K562 (cell line): ENCODE results near the gene TENT4B. TPM values are rescaled to one million over a fixed set of nuclear protein-coding genes. Genes with fewer than 3 reads are reported as not detected.
A peak's percentile ranks its signal among the peaks of the same experiment; 100 is the strongest.

Experiments
- ASH1L ChIP-seq: fragments of 450-650 bp; IDR thresholded peaks from 2 replicates; pipeline ENCODE4 v1.6.1; 2018; ENCODE audit warnings: borderline replicate concordance, mild to moderate bottlenecking, low read depth; ENCODE audit not compliant: partially characterized antibody
- BRF1 ChIP-seq: IDR thresholded peaks from 3 replicates; pipeline ENCODE4 v1.6.1; 2011; ENCODE audit warnings: borderline replicate concordance, mild to moderate bottlenecking; ENCODE audit not compliant: insufficient read length; ENCODE audit errors: extremely low read depth
- CSDE1 ChIP-seq, 2 experiments: fragments of 450-650 bp; IDR thresholded peaks; 2 replicates each; pipeline ENCODE4 v1.6.1; 2016; ENCODE audit warnings: mild to moderate bottlenecking in 1 of 2
- E2F8 ChIP-seq: fragments of 450-650 bp; IDR thresholded peaks from 2 replicates; pipeline ENCODE4 v1.7.1; 2018; ENCODE audit warnings: mild to moderate bottlenecking, low read depth; ENCODE audit not compliant: partially characterized antibody
- ETV5 ChIP-seq: sonication (generic); formaldehyde crosslinking; IDR thresholded peaks from 2 replicates; pipeline ENCODE4 v1.4.0; 2020; ENCODE audit warnings: low read depth, mild to moderate bottlenecking, missing genetic modification reagents
- FOXM1 ChIP-seq, 2 experiments: fragments of 450-650 bp in 1 of 2; sonication (generic) in 1 of 2; formaldehyde crosslinking in 1 of 2; IDR thresholded peaks; 2 replicates each; pipeline versions ENCODE4 v1.6.1 to v1.9.0; 2017 to 2022; ENCODE audit warnings: low read depth in 2 of 2, mild to moderate bottlenecking in 2 of 2, missing genetic modification reagents in 1 of 2, moderate library complexity in 1 of 2
- GMEB1 ChIP-seq: fragments of 250-450 bp; sonication (Bioruptor Pico); IDR thresholded peaks from 2 replicates; pipeline ENCODE4 v1.4.0; 2020; ENCODE audit warnings: mild to moderate bottlenecking
- HNRNPUL1 ChIP-seq: fragments of 200-400 bp; formaldehyde crosslinking; IDR thresholded peaks from 2 replicates; pipeline ENCODE4 v1.6.1; 2017; ENCODE audit warnings: low read length
- NCOR1 ChIP-seq: fragments of 450-650 bp; IDR thresholded peaks from 2 replicates; pipeline ENCODE4 v1.6.1; 2016; ENCODE audit warnings: mild to moderate bottlenecking, moderate library complexity
- NR3C1 ChIP-seq: sonication (generic); formaldehyde crosslinking; IDR thresholded peaks from 2 replicates; pipeline ENCODE4 v1.8.1; 2022; ENCODE audit warnings: missing genetic modification reagents
- PTBP1 ChIP-seq: fragments of 200-400 bp; formaldehyde crosslinking; IDR thresholded peaks from 2 replicates; pipeline ENCODE4 v1.6.1; 2017; ENCODE audit warnings: low read depth, low read length
- RHOXF2B ChIP-seq: fragments of 250-450 bp; sonication (Bioruptor Pico); conservative IDR thresholded peaks from 2 replicates; pipeline ENCODE4 v1.5.1; 2021
- SMAD1 ChIP-seq: fragments of 150-350 bp; IDR thresholded peaks from 2 replicates; pipeline ENCODE4 v1.6.1; 2014; ENCODE audit warnings: low read length, low read depth; ENCODE audit not compliant: partially characterized antibody
- SRSF1 ChIP-seq: fragments of 200-400 bp; formaldehyde crosslinking; IDR thresholded peaks from 2 replicates; pipeline ENCODE4 v1.6.1; 2017; ENCODE audit warnings: mild to moderate bottlenecking, low read depth, low read length, moderate library complexity
- SUPT5H ChIP-seq: fragments of 450-650 bp; IDR thresholded peaks from 2 replicates; pipeline ENCODE4 v1.6.1; 2016
- WHSC1 ChIP-seq: IDR thresholded peaks from one replicate; pipeline ENCODE4 v1.6.1; 2012; ENCODE audit warnings: low read length, control low read depth, inconsistent platforms
- YY1 ChIP-seq, 3 experiments: IDR thresholded peaks; 2 replicates each; pipeline ENCODE4 v1.6.1; 2011; ENCODE audit warnings: low read length in 2 of 3, mild to moderate bottlenecking in 2 of 3, moderate library complexity in 2 of 3, borderline replicate concordance in 1 of 3, control low read depth in 1 of 3, low read depth in 1 of 3; ENCODE audit not compliant: insufficient read depth in 3 of 3, insufficient replicate concordance in 2 of 3, control insufficient read depth in 1 of 3, insufficient read length in 1 of 3; ENCODE audit errors: extremely low read depth in 1 of 3
- ZFP91 ChIP-seq: sonication (generic); formaldehyde crosslinking; IDR thresholded peaks from 2 replicates; pipeline ENCODE4 v1.8.0; 2022; ENCODE audit warnings: mild to moderate bottlenecking, missing genetic modification reagents
- ZNF717 ChIP-seq: fragments of 250-450 bp; sonication (Bioruptor Pico); IDR thresholded peaks from 2 replicates; pipeline ENCODE4 v1.5.0; 2021
- polyA plus RNA-seq, 8 experiments: library from polyadenylated mRNA; depleted of rRNA in 4 of 8; stranded (reverse) in 5 of 8; unstranded in 3 of 8; fragments of >200 nt; fragmentation: Nextera tagmentation in 2 of 8; fragmentation: Illumina TruSeq in 1 of 8; extraction: Ambion mirVana in 2 of 8; extraction: Trizol in 1 of 8; gene quantifications; 2 replicates each; pipeline versions ENCODE4 v1.2.1 to v1.2.3, GENCODE V29; 2011 to 2014; ENCODE audit warnings: inconsistent platforms in 1 of 8, missing spikeins in 1 of 8
- total RNA-seq, 7 experiments: library from RNA; depleted of rRNA in 6 of 7; stranded (reverse); fragments of >200 nt in 6 of 7; fragmentation: Illumina TruSeq in 2 of 7; extraction: Trizol in 2 of 7; gene quantifications; 2 replicates each; pipeline versions ENCODE4 v1.2.1 to v1.2.3, GENCODE V29; 2011 to 2021; ENCODE audit warnings: low replicate concordance in 1 of 7

TENT4B gene
- total and polyA plus RNA-seq, 9 of the 15 experiments (the other 6 are each of a cell fraction or from before 2014, with no cell fraction given) = 5.2 to 8.4 (median 7.0) TPM

GRCh38 chr16:50263060-50263909, 110.2 kb downstream of the TENT4B start (continued):
- TF ChIP-seq PTBP1 (0 out of 2 replicates have a peak, but pooled peaks have one; percentile 16), WHSC1 (no peak), GMEB1 (CRISPR knock-in tag) (no peak), SMAD1 (no peak), ASH1L (no peak), SUPT5H (peak; percentile 57), FOXM1 (IDR thresholded peaks at IDR 0.05; ENCODE audit: low read depth) (peak; percentile 58; the same call in 1 of the 2 replicates), FOXM1 (CRISPR knock-in tag; IDR thresholded peaks at IDR 0.05; ENCODE audit: low read depth) (no peak), ETV5 (peak; percentile 48; the same call in 1 of the 2 replicates), CSDE1 (IDR thresholded peaks at IDR 0.05) (no peak), E2F8 (no peak), ZNF717 (CRISPR knock-in tag) (no peak), HNRNPUL1 (no peak), ZFP91 (no peak), BRF1 (no peak), YY1 (IDR thresholded peaks at IDR 0.05; ENCODE audit: borderline replicate concordance in 1 of 3, control insufficient read depth in 1 of 3, extremely low read depth in 1 of 3, insufficient read depth in 3 of 3, insufficient read length in 1 of 3, insufficient replicate concordance in 2 of 3, low read depth in 1 of 3, low read length in 2 of 3) (peak in 2 of 3 experiments; percentile 11 to 68), SRSF1 (no peak), RHOXF2B (CRISPR knock-in tag) (no peak), NCOR1 (peak; percentile 92), NR3C1 (CRISPR knock-in tag) (no peak)
